GM12801 (cell line): ENCODE data around the gene MOCS1.

Source experiments
- TF ChIP-seq, protein P1 (sequence below): IDR thresholded peaks from one replicate; pipeline ENCODE4 v1.5.1; 2011; ENCODE audit warnings: control low read depth; ENCODE audit not compliant: insufficient read length; ENCODE audit errors: extremely low read depth

MOCS1 gene

DNA sequence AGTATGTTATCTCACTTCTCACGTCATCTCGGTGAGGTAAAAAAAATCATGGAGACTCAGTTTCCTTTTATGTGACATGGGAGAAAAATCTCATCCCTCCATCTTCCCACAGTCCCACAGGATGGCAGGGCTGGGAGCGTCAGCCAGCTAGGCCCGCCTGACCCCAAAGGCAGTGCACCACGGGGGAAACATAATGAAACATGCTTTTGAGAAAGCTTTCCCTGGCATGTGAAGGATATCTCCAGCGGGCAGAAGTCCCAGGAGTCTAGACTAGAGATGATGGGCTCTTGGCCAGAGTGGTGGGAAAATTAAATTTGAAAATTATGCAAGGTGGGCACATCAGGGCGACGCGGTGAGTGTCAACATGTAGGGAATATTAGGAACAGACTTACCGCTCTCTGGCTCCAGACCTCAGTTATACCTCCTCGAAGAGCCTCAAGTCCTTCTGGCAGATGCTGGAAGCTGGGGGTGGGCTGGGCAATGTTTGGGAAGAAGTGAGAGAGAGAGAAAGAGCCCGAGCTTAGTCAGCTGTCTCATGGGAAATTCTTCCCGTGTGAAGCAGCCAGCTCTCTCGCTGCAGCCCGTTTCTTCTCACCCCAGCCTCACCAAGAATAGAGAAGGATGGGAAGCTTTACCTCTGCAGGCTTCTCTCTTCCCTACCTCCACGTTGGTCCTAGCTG, 52.3 kb downstream of the MOCS1 start:
- TF ChIP-seq, protein P1, sequence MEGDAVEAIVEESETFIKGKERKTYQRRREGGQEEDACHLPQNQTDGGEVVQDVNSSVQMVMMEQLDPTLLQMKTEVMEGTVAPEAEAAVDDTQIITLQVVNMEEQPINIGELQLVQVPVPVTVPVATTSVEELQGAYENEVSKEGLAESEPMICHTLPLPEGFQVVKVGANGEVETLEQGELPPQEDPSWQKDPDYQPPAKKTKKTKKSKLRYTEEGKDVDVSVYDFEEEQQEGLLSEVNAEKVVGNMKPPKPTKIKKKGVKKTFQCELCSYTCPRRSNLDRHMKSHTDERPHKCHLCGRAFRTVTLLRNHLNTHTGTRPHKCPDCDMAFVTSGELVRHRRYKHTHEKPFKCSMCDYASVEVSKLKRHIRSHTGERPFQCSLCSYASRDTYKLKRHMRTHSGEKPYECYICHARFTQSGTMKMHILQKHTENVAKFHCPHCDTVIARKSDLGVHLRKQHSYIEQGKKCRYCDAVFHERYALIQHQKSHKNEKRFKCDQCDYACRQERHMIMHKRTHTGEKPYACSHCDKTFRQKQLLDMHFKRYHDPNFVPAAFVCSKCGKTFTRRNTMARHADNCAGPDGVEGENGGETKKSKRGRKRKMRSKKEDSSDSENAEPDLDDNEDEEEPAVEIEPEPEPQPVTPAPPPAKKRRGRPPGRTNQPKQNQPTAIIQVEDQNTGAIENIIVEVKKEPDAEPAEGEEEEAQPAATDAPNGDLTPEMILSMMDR, result no peak

DNA sequence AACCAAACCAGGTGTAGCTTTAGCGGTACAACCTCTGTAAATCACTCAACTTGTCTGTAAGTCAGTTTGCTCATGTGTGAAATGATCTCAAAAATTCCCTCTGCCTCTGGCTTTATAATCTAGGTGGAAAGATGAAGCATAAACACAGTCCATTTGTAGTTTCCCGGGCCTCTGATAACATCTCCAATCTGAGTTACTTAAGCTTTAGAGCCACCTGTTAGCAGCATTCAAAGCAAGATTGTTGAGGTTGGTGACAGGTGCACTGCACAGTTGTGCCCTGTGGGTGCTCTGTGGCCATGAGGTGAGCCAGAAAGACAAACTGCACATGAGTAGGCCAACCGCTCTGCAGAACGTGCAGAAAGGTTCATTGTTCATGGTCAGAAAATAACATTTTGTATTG, 53.7 kb downstream of the MOCS1 start:
- TF ChIP-seq, protein P1, result no peak

DNA sequence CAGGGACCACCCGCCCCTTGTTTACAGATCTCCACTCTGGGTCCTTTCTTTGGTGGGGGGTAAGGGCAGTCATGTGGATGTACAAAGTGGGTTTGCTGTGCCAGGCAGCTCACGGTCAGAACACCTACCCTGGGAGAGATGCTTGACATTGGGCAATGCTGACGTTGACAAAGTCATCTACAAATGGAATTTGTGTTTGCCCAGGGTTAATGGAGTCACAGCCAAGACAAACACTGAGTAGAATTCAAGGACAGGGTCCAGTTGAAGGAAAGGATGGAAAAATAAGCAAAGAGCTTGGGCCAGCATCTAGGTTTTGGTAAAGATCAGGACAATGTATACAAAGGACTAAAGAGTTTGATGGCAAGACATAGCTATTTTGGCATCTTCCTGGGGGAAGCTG, 54.7 kb downstream of the MOCS1 start:
- TF ChIP-seq, protein P1, result no peak

DNA sequence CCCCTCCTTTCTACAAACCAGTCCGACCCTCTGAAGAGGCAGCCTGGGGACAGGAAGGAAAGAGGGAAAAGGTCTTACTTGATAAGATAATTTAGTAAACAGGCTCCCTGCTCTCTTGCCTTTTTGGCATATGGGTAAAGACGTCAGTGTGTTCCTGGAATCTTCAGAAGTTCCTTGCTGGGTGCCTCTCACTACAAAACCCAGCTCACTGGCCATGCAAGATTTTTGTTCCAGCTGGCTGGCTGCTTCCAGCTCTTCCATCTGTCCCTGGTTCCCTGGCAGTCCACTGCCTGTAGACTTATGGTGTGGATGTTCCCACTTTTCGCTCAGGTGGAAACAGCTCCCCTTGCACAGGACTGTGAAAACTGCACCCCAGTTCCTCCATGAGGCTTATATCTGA, 57.4 kb downstream of the MOCS1 start:
- TF ChIP-seq, protein P1, result no peak

GRCh38 chr6:39876111-39876510, 58.2 kb downstream of the MOCS1 start:
- TF ChIP-seq, protein P1, result no peak

DNA sequence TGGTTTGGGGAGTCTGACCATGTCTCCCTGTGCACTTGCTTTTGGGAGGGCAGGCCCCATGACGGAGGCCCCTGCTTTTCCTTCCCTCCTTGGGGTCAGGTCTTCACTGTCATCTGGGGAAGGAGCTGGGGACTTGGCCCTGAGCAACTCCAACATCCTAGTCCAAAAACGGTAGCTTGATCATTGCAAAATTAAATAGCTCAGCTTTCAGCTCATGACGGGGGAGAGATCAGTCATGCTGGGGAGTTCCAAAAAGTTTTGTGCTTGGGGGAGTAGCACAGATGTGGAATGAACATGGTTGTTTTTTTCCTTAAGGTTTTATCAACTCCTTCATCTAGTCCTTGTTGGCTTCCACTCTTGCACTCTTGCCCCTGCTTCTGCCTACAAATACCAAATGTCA, 60.8 kb downstream of the MOCS1 start:
- TF ChIP-seq, protein P1, result no peak

GRCh38 chr6:39870950-39871349, 63.3 kb downstream of the MOCS1 start:
- TF ChIP-seq, protein P1, result no peak

GRCh38 chr6:39867592-39867991, 66.7 kb downstream of the MOCS1 start:
- TF ChIP-seq, protein P1, result no peak
